GM12864 (cell line): ENCODE measurements around the gene CNTNAP2.

Source experiments
- DNase-seq: peaks from one replicate; pipeline ENCODE4 v3.0.0-alpha.2; 2011; ENCODE audit warnings: low read depth
- H3K4me3 ChIP-seq: 2 replicates; pipeline ENCODE4 v1.5.1; 2011; ENCODE audit warnings: mild to moderate bottlenecking, low read depth, low read length, control low read depth
- CTCF ChIP-seq: IDR thresholded peaks from 2 replicates; pipeline ENCODE4 v1.5.1; 2011; ENCODE audit warnings: low read depth, mild to moderate bottlenecking, moderate library complexity, low read length, control low read depth, inconsistent platforms; ENCODE audit errors: missing control alignments

CNTNAP2 gene

GRCh38 chr7:146424084-146424483 is 307.5 kb downstream of the CNTNAP2 start:
- DNase-seq: no peak
- H3K4me3 ChIP-seq: no peak overlapping the region
- no peak for TF ChIP-seq CTCF

GRCh38 chr7:146433501-146433900 is 316.9 kb downstream of the CNTNAP2 start:
- no peak for DNase-seq
- TF ChIP-seq CTCF: no peak
- H3K4me3 ChIP-seq: no peak overlapping the region

- no peak for DNase-seq
- no peak for TF ChIP-seq CTCF
- H3K4me3 ChIP-seq: no peak overlapping the region
These were observed 326.5 kb downstream of the CNTNAP2 start for GRCh38 chr7:146443102-146443501.

- H3K4me3 ChIP-seq: no peak overlapping the region
- no peak for TF ChIP-seq CTCF
- DNase-seq: no peak
These were observed 333.0 kb downstream of the CNTNAP2 start for GRCh38 chr7:146449625-146450024.

GRCh38 chr7:146455091-146455655 is 338.6 kb downstream of the CNTNAP2 start:
- TF ChIP-seq CTCF: no peak

GRCh38 chr7:146479040-146479439 is 362.4 kb downstream of the CNTNAP2 start:
- DNase-seq: no peak
- H3K4me3 ChIP-seq: no peak overlapping the region

More at GRCh38 chr7:146455091-146455655, 338.6 kb downstream of the CNTNAP2 start:
- no peak overlapping the region for H3K4me3 ChIP-seq
- no peak for DNase-seq

More at GRCh38 chr7:146479040-146479439, 362.4 kb downstream of the CNTNAP2 start:
- no peak for TF ChIP-seq CTCF
